ENCODE measurements around the gene ATP1B2. TPM values are rescaled to one million over a fixed set of nuclear protein-coding genes. Genes with fewer than 3 reads are reported as not detected.
A peak's percentile ranks its signal among the peaks of the same experiment; 100 is the strongest.

The ATP1B2 gene
- total RNA-seq, 1 experiment from 2014 or later: not detected

DNA sequence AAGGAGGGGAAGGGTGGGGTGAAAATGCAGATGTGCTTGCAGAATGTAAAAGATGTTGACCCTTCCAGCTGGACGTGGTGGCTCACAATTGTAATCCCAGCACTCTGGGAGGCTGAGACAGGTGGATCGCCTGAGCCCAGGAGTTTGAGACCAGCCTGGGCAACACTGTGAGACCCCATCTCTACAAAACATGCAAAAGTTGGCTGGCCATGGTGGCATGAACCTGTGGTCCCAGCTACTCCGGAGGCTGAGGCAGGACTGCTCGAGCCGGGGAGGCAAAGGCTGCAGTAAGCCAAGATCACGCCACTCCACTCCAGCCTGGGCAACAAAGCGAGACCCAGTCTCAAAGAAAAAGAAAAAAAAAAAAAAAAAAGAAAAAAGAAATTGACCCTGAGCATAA is 17.8 kb downstream of the ATP1B2 start:
- intact Hi-C loops (cut with micrococcal nuclease; ENCODE audit: unreplicated experiment): no loop called here
- TF ChIP-seq CTCF (IDR thresholded peaks at IDR 0.05; ENCODE audit: unreplicated experiment): no peak
- no peaks in the 10 kb centered on the region for H3K9me3 Mint-ChIP-seq (ENCODE audit: low read depth, unreplicated experiment)
- H3K27ac Mint-ChIP-seq (ENCODE audit: unreplicated experiment): no peak overlapping the region
- no peak overlapping the region for H3K4me3 Mint-ChIP-seq (ENCODE audit: low read depth, unreplicated experiment)
- CTCF ChIA-PET: no interaction called here
- DNase-seq: no peak
- H3K36me3 Mint-ChIP-seq (ENCODE audit: insufficient read depth, unreplicated experiment): peaks cover 40% of the 10 kb centered on the region
- BruUV-seq (replicated peaks): TSS peak; percentile 80
- H3K27me3 Mint-ChIP-seq (ENCODE audit: unreplicated experiment): no peaks in the 10 kb centered on the region
- H3K4me1 Mint-ChIP-seq (ENCODE audit: low read depth, unreplicated experiment): no peaks in the 10 kb centered on the region

- BruUV-seq (replicated peaks): no TSS peak
- CTCF ChIA-PET: no interaction called here
- H3K9me3 Mint-ChIP-seq (ENCODE audit: low read depth, unreplicated experiment): peaks cover 3% of the 10 kb centered on the region
- no peak overlapping the region for H3K27ac Mint-ChIP-seq (ENCODE audit: unreplicated experiment)
- no peak for TF ChIP-seq CTCF (IDR thresholded peaks at IDR 0.05; ENCODE audit: unreplicated experiment)
- H3K4me1 Mint-ChIP-seq (ENCODE audit: low read depth, unreplicated experiment): no peaks in the 10 kb centered on the region
- DNase-seq: peak; percentile 12
- H3K27me3 Mint-ChIP-seq (ENCODE audit: unreplicated experiment): no peaks in the 10 kb centered on the region
- intact Hi-C loops (cut with micrococcal nuclease; ENCODE audit: unreplicated experiment): no loop called here
- H3K36me3 Mint-ChIP-seq (ENCODE audit: insufficient read depth, unreplicated experiment): peaks cover 55% of the 10 kb centered on the region
- no peak overlapping the region for H3K4me3 Mint-ChIP-seq (ENCODE audit: low read depth, unreplicated experiment)
Observed at GRCh38 chr17:7673239-7673638, 22.5 kb downstream of the ATP1B2 start.

GRCh38 chr17:7674934-7675333 is 24.2 kb downstream of the ATP1B2 start:
- H3K36me3 Mint-ChIP-seq (ENCODE audit: insufficient read depth, unreplicated experiment): peaks cover 56% of the 10 kb centered on the region
- no peak for DNase-seq
- no TSS peak for BruUV-seq (replicated peaks)
- peaks cover 3% of the 10 kb centered on the region for H3K9me3 Mint-ChIP-seq (ENCODE audit: low read depth, unreplicated experiment)
- H3K27me3 Mint-ChIP-seq (ENCODE audit: unreplicated experiment): no peaks in the 10 kb centered on the region
- no peak overlapping the region for H3K27ac Mint-ChIP-seq (ENCODE audit: unreplicated experiment)
- CTCF ChIA-PET: no interaction called here
- H3K4me1 Mint-ChIP-seq (ENCODE audit: low read depth, unreplicated experiment): no peaks in the 10 kb centered on the region
- H3K4me3 Mint-ChIP-seq (ENCODE audit: low read depth, unreplicated experiment): no peak overlapping the region
- intact Hi-C loops (cut with micrococcal nuclease; ENCODE audit: unreplicated experiment): no loop called here
- TF ChIP-seq CTCF (IDR thresholded peaks at IDR 0.05; ENCODE audit: unreplicated experiment): no peak

GRCh38 chr17:7676533-7676932 is 25.8 kb downstream of the ATP1B2 start:
- no peaks in the 10 kb centered on the region for H3K27me3 Mint-ChIP-seq (ENCODE audit: unreplicated experiment)
- H3K4me3 Mint-ChIP-seq (ENCODE audit: low read depth, unreplicated experiment): no peak overlapping the region
- intact Hi-C loops (cut with micrococcal nuclease; ENCODE audit: unreplicated experiment): no loop called here
- H3K9me3 Mint-ChIP-seq (ENCODE audit: low read depth, unreplicated experiment): peaks cover 3% of the 10 kb centered on the region
- CTCF ChIA-PET: interaction anchor here (0.7 kb wide), 1 partner anchor 347 kb away, joined by 4 read pairs; the partner anchor contains the start of gene NEURL4
- H3K27ac Mint-ChIP-seq (ENCODE audit: unreplicated experiment): no peak overlapping the region
- BruUV-seq (replicated peaks): no TSS peak
- no peaks in the 10 kb centered on the region for H3K4me1 Mint-ChIP-seq (ENCODE audit: low read depth, unreplicated experiment)
- no peak for DNase-seq
- TF ChIP-seq CTCF (IDR thresholded peaks at IDR 0.05; ENCODE audit: unreplicated experiment): no peak
- peaks cover 52% of the 10 kb centered on the region for H3K36me3 Mint-ChIP-seq (ENCODE audit: insufficient read depth, unreplicated experiment)
